ENCODE results near the gene TBKBP1.

DNA sequence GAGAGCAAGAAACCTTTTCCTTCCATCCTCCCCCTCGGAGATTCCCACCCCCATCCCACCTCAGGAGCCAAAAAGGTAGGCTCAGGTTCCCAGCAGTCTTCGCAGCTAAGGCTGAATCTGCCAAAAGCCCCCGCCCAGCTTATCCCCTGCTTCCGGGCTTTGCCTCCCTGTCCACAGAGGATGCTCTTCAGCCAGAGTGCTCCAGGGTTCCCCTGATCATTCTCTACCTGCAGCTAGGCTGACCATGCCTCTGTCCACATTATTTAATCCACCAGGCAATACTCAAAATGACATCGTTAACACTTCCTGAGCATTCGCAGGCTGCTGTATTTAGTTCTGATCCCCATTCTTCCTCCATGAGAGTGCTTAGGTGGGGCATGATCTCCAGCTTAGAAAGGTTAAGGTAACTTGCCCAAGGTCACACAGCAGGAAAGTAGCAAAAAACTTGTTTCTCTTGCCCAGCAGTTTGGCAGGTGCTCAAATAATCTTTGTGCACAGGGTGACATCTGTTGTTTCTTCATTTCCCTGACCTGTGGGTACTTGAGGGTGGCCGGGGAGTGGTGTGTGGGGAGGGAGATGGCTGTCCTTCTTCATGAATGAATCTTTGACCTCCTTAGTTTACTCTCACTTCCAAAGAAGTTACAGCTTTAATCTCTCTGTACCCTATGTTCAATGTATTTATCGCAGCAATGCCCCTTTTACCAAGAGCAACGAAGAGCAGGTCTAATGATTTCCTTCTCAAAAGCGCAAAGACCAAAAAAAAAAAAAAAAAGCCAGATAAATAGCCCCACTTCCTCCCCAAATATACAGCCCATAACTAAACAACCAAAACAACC, 848 bp upstream of the TBKBP1 start:
- TF ChIP-seq, protein P1, sequence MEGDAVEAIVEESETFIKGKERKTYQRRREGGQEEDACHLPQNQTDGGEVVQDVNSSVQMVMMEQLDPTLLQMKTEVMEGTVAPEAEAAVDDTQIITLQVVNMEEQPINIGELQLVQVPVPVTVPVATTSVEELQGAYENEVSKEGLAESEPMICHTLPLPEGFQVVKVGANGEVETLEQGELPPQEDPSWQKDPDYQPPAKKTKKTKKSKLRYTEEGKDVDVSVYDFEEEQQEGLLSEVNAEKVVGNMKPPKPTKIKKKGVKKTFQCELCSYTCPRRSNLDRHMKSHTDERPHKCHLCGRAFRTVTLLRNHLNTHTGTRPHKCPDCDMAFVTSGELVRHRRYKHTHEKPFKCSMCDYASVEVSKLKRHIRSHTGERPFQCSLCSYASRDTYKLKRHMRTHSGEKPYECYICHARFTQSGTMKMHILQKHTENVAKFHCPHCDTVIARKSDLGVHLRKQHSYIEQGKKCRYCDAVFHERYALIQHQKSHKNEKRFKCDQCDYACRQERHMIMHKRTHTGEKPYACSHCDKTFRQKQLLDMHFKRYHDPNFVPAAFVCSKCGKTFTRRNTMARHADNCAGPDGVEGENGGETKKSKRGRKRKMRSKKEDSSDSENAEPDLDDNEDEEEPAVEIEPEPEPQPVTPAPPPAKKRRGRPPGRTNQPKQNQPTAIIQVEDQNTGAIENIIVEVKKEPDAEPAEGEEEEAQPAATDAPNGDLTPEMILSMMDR (IDR thresholded peaks at IDR 0.05), result no peak
- TF ChIP-seq POLR2A (IDR thresholded peaks at IDR 0.05), result no peak

Data from Peyer's patch (tissue), 4 donors.